SH-SY5Y (cell line): ENCODE results near the gene SLC44A1.

Experiments used
- GATA2 ChIP-seq: IDR thresholded peaks from 2 replicates; pipeline ENCODE4 v1.6.1; 2011; ENCODE audit warnings: mild to moderate bottlenecking, low read depth, low read length
- GATA3 ChIP-seq: IDR thresholded peaks from 2 replicates; pipeline ENCODE4 v1.6.1; 2011; ENCODE audit warnings: low read depth, mild to moderate bottlenecking, low read length, moderate library complexity

Gene SLC44A1

DNA sequence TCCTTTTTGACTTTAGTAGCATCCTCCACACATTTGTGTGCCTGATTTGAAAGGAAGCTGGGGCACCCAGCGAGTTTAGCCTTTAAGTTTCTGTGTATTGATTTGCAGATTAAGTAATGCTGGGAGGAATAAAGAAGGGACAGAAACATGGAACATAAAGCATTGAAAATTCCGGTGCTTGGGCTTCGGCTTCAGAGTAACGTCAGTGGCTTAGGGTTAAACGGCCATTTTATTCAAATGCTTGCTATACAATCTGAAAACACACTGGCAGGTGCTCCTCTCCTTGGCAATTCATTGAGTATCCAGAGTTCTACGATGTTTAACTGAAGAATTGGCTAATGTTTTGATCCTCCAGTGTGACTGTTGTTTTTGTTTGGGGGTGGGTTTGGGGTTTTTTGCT lies 145.3 kb downstream of the SLC44A1 start:
- TF ChIP-seq GATA3 (no peak), GATA2 (no peak)

DNA sequence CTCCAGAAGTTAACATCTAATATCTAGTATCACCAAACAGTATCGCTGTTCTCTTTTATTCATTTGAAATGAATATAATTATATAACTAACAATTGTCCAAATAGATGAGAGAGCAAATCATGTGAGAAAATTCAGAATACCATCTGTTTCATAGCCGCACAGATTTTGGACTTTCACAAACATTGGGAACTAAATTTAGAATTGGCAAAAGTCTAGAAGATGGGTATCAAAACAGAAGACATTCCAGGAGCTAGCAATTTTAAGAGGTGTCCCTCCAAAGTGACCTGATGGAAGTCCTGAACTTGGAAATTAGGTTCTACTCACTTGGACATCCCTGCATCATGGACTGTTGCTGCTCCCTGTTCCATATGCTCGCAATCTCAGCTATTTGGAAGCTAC lies 146.4 kb downstream of the SLC44A1 start:
- TF ChIP-seq GATA3 (no peak), GATA2 (no peak)

DNA sequence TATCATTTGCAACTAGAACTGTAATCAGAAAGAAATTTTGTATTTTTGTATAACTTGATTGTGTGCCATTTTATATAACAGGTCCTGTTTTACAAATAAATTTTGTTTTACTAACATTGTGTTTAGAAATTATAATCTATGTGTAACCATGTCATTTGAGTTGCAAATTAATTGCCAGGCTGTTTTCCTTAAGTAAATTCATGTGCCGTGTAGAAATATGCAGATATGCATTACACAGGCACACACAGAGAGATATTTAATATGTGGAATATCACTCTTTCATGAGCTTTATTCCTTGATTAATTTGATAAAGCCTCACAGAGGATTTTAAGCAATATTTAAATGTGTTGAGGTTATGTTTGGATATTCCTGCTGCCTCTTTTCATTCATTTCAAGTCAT lies 146.8 kb downstream of the SLC44A1 start:
- no peak for TF ChIP-seq GATA3
- TF ChIP-seq GATA2, result no peak

DNA sequence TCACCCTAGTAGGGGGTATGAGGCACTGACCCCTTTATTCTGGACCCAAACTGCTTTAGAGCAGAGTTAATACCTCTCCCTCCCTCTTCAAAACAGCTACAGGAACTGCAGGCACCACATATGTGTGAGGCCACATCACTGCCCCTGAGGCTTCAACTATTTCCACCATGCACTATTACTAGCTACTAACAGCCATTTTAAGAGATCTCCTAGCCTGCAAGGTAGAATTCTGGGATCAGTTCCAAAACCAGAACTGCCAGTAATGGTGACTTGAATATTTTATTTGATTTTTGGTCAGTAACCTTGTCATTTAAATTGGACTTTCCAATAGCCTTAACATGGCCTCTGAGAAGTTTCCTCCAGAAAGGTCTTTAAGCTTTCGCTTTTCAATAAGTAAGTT lies 148.1 kb downstream of the SLC44A1 start:
- no peak for TF ChIP-seq GATA2
- no peak for TF ChIP-seq GATA3

DNA sequence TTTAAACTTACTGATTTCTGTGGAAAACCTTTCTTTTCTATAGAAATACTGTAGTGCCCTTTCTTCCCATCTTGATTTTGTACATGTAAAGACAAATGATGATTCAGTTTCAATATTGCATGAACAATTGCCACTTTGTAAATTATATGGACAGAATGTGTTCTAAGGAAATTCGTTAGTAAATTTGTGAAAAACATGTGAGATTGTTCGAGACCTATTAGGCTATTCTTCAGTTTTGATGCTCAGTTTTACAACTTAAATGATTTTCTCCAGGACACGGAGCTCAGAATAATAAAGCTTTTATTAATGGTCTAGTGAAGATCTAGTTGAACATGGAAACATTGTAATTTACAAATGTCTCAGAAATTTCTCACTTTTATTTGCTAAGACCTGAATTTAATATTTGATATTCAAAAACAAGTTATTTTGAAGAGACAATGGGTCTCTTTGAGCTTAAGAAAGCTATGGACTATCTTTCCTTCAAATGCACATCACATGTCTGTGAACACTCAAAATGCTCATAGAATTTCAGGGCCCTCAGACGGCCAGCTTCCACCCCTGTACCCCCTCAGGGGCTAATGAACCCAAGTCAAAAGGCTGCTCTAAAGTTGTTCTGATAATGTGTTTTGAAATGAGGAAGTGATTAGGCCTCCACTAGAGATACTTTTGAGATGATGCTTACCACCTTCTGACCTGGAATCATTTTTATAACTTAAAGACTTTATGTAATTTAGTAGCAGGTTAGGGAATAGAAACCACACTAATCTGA lies 149.3 kb downstream of the SLC44A1 start:
- no peak for TF ChIP-seq GATA2
- no peak for TF ChIP-seq GATA3

DNA sequence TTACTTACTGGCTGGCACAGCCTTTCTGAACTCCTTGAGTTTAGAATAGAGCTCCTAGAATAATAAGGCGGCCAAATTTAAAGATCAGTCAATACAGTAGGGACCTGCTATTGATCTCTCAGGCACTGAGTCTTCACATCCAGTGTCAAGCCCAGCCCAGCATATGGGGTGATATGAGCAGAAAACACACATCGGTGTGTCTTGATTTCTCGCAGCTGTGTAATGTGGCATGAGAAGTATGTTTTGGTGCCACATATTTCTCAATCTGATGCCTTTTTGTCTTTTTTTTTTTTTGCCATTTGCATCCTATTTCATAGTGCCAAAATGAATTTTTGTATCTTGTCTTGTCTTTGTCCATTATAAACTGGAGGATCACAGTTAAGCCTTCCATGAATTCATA lies 152.0 kb downstream of the SLC44A1 start:
- TF ChIP-seq GATA2, result no peak
- TF ChIP-seq GATA3, result no peak

DNA sequence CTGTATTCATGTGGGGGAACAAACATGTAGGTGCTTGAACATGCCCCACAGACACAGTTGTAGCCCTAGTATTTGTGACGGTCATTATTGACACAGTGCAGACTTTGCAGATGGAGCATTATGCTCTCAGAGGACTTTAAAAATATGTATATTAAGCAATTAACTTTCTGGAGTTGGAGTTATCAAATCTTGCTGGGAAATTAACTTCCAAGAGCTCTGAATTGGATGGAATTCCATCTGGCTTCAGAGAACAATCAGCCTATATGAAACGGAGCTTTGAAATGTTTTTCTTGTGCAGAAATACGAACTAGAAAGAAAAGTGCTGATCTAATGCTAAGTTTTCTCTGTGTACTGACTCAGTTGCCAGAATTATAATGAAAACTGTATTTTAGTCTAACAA lies 152.4 kb downstream of the SLC44A1 start:
- TF ChIP-seq GATA3 (no peak), GATA2 (no peak)

DNA sequence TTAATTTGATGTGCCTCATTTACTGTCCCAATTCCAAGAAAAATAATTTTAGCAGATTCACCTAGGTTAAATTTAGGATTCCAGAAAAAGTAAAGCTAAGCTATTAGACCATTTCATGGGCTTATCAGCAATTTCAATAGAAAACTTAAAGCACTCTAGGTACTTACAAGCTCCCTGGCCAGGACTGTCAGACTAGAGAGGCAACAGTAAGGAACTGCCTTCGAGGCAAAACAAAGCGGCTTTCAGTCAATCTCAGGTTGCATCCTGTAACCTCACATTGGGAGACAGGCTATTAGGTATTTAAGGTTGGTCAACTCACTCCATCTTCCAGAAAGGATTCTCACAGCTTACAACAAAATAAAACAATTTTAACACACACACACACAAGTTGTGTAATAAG lies 154.7 kb downstream of the SLC44A1 start:
- TF ChIP-seq GATA2, result no peak
- no peak for TF ChIP-seq GATA3

DNA sequence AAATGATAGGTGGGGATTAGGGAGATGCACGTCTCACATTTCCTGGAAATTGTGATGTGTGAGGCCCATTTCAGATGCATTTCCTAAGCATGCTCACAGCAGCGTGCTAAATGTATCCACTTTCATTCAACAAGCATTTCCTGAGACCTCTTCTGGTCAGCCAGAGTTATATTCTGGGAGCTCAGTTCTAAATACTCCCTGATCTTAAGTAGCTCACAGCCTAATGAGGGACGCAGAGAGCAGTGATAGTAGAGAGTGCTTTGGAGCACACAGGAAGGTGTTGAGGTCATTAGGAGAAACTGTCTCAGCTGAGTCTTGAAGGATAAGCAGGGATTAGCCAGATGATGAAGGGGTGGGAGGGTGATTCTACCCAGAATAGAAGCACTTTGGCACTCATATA lies 157.2 kb downstream of the SLC44A1 start:
- TF ChIP-seq GATA2, result no peak
- TF ChIP-seq GATA3, result no peak

DNA sequence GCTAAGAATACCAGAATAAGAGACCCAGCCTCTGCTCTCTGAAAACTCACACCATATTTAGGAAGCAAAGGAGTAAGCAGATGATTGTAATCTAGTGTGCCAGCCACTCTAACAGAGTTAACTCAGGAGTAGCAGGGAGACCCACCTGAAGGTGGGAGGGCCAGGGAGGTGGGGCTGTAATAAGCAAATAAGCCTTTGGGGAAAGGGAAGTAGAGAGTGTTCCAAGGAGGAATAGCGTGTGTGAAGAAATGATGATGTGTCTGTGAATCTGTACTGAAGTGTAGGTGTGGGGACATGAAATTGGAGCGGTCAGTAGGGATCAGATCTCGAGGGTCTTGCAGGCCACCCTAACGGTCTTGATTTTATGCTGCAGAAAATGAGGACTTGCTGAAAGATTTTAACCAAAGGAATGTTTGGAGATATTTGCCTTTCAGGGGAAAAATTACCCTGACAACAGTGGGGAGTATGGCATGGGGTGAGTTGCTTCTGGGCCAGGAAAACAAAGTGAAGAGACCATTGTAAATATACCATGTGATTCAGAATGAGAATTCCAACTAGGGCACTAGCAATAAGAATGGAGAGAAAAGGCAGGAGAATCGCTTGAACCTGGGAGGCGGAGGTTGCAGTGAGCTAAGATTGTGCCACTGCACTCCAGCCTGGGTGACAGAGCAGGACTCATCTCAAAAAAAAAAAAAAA lies 159.2 kb downstream of the SLC44A1 start:
- no peak for TF ChIP-seq GATA3
- TF ChIP-seq GATA2, result no peak

DNA sequence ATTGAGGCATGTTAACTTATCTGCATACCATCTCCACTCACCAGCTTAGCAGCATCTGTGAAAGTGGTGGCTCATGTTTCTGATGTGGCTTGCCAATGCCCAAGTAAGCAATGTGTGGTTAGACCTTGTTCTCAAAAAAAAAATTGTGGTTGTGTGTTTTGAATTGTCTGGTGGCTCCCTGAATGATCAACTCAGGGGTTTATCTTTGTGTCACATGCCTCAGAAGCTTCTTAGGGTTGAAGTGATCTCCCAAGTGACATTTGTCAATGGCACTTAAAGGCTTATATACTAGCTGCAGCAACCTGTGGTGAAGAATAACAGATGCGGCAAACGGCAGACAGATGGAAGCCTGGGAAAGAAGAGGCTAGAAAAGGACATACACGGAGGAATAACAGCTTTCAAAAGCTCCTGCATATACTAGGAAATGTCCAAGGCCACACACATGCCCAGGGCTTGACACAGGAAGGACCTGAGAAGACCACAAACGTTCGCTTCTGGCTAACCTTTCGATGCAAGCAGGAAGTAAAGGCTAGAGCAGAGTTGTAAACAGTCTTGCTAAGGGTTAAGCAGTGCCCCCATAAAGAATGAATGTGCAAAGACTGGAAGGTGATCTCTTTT lies 161.2 kb downstream of the SLC44A1 start:
- TF ChIP-seq GATA3 (no peak), GATA2 (no peak)

DNA sequence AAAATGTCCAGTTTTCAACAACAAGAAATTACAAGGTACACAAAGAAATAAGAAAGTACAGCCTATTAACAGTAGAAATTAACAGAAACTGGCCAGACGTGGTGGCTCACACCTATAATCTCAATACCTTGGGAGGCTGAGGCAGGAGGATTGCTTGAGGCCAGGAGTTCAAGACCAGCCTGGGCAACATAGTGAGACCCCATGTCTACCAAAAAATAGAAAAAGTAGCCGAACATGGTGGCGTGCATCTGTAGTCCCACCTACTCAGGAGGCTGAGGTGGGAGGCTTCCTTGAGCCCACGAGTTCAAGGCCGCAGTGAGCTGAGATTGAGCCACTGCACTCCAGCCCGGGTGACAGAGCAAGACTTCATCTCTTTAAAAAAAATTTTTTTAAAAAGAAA lies 161.9 kb downstream of the SLC44A1 start:
- TF ChIP-seq GATA2, result no peak
- no peak for TF ChIP-seq GATA3

DNA sequence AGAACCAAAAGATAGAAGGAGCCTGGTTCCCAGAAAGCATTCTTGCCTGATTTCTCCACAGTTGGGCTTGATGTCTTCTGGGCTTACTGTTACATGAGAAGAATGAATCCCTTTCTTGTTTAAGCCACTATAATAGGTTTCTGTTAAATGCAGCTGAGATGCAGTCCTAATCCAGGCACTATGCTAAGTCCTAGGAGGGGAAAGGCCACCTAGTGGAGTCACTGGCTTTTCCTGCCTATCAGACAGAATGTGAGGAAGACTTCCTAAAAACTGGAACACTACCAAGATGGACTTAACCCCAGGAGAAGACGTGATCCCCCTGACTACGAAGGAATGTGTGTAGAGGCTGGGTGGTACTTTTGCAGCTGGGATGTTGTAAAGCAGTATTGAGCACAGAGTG lies 169.1 kb downstream of the SLC44A1 start:
- no peak for TF ChIP-seq GATA2
- TF ChIP-seq GATA3, result no peak

DNA sequence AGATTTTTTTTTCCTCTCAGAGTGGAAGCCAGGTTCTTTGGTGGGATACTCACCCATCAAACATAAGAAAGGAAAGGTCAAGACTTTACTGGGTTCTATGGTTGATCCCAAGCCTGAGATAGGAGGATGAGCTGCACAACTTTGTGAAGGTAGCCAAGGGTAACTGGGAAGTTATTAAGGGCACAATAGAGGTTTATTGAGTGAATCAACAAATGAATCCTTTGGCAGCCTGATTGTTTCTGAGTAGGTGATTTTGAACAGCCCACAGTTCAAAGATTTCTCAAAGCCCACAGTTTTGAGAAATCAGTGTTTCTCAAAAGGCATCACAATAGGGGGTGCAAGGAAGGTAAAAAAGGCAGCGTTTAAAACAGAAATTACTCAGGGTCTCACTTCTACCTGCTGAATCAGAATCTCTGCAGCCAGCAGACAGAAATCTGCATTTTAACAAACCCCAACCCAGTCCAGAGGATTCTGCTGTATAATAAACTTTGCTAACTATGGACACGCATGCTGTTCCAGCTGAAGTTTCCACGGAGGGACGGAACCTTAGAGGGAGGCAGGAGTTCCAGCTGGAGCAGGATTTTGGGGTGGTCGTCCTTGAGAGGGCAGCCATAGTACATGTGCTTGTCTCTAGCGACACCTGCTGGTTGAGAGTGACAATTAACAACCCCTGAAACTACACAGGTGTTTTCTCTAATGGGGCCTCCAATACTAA lies 170.7 kb downstream of the SLC44A1 start:
- TF ChIP-seq GATA2 (no peak), GATA3 (no peak)

DNA sequence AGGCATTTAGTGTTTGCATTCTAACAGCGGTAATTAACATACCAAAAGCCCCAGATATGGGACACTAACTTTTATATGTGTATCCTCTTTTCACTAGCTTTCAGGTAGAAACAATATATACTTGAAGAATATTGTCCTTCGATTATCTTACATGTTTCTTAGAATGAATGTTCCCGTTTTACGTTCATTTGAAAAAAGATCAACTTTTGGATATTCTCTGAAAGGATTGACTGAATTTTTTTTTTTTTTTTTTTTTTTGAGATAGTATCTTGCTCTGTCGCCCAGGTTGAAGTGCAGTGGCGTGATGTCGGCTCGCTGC lies 171.2 kb downstream of the SLC44A1 start:
- TF ChIP-seq GATA3 (no peak), GATA2 (no peak)
